AML-193 (cell line): ENCODE data around the gene PCDHA12.
"Not testable (repeated sequence)": the region's sequence is repeated elsewhere in the genome, so short reads cannot be mapped to it uniquely, and the experiment has no call there.

ENCODE experiments used
- DNase-seq, 2 experiments: peaks; one replicate each; lab custom pipeline; 2025; lab: John Stamatoyannopoulos, UW

The PCDHA12 gene

DNA sequence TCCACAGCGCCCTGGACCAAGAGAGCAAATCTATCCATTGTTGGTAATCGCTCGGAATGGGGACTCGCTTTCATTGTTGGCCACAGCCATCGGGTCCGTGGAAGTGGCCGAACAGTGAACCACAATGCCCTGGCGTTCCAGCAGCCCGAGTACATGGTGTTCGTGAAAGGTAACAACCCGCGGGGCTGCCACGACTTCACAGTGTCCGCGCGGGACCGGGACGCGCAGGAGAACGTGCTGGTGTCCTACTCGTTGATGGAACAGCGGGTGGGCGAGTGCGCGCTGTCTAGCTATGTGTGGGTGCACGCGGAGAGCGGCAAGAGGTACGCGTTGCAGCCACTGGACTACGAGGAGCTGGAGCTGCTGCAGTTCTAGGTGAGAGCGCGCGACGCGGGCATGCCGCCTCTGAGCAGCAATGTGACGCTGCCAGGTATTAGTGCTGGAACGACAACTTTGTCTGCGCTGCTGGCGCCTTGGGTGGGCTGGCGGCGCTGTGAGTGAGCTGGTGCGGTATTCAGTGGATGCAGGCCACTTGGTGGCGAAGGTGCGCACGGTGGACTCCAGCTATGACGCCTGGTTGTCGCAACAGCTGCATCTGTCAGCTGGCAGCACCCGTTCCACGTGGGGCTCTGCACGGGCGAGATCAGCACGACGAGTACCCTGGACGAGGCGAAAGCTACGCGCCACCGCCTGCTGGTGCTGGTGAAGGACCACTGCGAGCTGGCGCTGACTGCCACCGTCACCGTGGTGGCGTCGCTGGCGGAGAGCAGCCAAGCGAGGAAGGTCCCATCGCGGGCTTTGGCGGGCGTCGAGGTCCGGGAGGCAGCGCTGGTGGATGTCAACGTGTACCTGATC, 12.4 kb upstream of the PCDHA12 start:
- DNase-seq, result no peak

DNA sequence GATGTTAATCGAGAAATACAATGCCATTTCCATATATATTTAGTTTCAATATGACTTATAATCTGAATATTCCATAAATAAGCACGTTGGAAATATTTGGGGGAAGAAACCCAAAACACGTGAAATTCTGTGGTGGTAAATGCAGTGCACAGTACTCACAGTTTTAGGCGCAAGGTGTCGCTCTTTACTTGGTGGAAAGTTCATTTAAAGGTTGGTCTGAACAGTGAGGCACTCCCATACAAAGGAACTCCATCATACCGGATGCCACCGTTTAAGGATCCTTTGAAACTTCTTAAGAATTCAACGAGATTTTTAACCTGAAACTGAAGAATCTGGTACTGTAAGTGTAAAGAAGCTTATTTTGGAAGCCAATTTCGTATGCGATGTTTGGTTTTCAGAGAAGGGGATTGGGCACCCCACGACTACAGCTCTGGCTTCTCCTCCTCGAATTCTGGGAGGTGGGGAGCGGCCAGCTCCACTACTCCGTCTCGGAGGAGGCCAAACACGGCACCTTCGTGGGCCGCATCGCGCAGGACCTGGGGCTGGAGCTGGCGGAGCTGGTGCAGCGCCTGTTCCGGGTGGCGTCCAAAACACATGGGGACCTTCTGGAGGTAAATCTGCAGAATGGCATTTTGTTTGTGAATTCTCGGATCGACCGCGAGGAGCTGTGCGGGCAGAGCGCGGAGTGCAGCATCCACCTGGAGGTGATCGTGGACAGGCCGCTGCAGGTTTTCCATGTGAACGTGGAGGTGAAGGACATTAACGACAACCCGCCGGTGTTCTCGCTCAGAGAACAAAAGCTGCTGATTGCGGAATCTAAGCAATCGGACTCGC, 6.2 kb upstream of the PCDHA12 start, which contains the start of gene PCDHA11:
Gene PCDHA11 (plus strand): TSS at position 237 of the 834 bp plus-strand sequence. CDS start 147 bp downstream, at position 384.
- DNase-seq, result no peak

DNA sequence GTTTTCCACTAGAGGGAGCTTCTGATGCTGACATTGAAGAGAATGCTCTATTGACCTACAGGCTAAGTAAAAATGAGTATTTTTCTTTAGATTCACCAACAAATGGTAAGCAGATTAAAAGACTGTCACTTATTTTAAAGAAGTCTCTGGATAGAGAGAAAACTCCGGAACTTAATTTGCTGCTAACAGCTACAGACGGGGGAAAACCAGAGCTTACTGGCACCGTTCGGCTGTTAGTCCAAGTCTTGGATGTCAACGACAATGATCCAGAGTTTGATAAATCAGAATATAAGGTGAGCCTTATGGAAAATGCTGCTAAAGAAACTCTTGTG, 5.6 kb upstream of the PCDHA12 start:
- DNase-seq, result no peak

DNA sequence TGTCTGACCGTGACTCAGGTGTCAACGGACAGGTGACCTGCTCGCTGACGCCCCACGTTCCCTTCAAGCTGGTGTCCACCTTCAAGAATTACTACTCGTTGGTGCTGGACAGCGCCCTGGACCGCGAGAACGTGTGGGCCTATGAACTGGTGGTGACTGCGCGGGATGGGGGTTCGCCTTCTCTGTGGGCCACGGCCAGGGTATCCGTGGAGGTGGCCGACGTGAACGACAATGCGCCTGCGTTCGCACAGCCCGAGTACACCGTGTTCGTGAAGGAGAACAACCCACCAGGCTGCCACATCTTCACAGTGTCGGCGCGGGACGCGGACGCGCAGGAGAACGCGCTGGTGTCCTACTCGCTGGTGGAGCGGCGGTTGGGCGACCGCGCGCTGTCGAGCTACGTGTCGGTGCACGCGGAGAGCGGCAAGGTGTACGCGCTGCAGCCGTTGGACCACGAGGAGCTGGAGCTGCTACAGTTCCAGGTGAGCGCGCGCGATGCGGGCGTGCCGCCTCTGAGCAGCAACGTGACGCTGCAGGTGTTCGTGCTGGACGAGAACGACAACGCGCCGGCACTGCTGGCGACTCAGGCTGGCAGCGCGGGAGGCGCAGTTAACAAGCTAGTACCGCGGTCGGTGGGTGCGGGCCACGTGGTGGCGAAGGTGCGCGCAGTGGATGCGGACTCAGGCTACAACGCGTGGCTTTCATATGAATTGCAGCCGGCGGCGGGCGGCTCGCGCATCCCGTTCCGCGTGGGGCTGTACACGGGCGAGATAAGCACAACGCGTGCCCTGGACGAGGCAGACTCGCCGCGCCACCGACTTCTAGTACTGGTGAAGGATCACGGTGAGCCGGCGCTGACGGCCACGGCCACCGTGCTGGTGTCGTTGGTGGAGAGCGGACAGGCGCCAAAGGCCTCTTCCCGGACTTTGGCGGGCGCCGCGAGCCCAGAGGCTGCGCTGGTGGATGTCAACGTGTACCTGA, 4.6 kb upstream of the PCDHA12 start:
- no peak for DNase-seq

DNA sequence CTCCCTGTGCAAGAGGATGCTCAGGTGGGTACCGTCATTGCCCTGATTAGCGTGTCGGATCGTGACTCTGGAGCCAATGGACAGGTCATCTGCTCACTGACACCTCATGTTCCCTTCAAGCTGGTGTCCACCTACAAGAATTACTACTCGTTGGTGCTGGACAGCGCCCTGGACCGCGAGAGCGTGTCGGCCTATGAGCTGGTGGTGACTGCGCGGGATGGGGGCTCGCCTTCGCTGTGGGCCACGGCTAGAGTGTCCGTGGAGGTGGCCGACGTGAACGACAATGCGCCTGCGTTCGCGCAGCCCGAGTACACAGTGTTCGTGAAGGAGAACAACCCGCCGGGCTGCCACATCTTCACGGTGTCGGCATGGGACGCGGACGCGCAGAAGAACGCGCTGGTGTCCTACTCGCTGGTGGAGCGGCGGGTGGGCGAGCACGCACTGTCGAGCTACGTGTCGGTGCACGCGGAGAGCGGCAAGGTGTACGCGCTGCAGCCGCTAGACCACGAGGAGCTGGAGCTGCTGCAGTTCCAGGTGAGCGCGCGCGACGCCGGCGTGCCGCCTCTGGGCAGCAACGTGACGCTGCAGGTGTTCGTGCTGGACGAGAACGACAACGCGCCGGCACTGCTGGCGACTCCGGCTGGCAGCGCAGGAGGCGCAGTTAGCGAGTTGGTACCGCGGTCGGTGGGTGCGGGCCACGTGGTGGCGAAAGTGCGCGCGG, 1.6 kb downstream of the PCDHA12 start:
- not testable (repeated sequence) for DNase-seq

DNA sequence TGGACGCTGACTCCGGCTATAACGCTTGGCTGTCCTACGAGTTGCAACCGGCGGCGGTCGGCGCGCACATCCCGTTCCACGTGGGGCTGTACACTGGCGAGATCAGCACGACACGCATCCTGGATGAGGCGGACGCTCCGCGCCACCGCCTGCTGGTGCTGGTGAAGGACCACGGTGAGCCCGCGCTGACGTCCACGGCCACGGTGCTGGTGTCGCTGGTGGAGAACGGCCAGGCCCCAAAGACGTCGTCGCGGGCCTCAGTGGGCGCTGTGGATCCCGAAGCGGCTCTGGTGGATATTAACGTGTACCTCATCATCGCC, 2.1 kb downstream of the PCDHA12 start:
- no peak for DNase-seq

DNA sequence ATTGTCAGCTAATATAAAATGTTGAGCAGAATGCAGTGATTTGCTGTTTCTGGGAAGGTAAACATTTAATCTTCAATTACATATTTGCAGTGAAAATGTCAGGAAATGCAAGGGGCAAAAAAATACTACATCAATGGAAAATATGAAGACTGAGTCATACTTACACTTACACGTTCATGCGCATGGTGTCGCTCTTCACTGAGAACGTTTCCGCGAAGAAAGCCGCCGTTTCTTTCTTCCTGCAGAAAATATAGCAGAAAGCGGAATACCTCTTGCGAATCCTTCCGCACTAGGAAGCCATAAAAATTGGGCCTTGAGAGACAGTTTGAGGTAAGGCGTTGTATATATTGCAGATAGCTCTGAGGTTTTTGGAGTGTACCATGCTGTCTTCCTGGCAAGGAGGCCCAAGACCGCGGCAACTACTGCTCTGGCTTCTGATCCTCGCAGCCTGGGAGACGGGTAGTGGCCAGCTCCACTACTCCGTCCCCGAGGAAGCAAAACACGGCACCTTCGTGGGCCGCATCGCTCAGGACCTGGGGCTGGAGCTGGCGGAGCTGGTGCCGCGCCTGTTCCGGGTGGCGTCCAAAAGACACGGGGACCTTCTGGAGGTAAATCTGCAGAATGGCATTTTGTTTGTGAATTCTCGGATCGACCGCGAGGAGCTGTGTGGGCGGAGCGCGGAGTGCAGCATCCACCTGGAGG, 6.9 kb downstream of the PCDHA12 start, which contains the start of gene PCDHA13:
Gene PCDHA13 (plus strand): TSS at position 236 of the 702 bp plus-strand sequence. CDS start 145 bp downstream, at position 381.
- no peak for DNase-seq

DNA sequence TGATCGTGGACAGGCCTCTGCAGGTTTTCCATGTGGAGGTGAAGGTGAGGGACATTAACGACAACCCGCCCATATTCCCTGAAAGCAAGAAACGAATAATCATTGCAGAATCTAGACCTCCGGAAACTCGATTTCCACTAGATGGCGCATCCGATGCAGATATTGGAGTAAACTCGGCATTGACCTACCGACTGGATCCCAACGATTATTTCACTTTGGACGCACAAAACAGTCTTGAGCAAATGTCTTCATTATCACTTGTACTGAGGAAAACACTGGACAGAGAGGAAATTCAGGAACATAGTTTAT, 7.4 kb downstream of the PCDHA12 start:
- no peak for DNase-seq

DNA sequence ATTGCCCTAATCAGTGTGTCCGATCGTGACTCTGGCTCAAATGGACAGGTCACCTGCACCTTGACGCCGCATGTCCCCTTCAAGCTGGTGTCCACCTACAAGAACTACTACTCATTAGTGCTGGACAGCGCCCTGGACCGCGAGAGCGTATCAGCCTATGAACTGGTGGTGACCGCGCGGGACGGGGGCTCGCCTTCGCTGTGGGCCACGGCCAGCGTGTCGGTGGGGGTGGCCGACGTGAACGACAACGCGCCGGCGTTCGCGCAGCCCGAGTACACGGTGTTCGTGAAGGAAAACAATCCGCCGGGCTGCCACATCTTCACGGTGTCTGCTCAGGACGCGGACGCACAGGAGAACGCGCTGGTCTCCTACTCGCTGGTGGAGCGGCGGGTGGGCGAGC, 8.3 kb downstream of the PCDHA12 start:
- no peak for DNase-seq

DNA sequence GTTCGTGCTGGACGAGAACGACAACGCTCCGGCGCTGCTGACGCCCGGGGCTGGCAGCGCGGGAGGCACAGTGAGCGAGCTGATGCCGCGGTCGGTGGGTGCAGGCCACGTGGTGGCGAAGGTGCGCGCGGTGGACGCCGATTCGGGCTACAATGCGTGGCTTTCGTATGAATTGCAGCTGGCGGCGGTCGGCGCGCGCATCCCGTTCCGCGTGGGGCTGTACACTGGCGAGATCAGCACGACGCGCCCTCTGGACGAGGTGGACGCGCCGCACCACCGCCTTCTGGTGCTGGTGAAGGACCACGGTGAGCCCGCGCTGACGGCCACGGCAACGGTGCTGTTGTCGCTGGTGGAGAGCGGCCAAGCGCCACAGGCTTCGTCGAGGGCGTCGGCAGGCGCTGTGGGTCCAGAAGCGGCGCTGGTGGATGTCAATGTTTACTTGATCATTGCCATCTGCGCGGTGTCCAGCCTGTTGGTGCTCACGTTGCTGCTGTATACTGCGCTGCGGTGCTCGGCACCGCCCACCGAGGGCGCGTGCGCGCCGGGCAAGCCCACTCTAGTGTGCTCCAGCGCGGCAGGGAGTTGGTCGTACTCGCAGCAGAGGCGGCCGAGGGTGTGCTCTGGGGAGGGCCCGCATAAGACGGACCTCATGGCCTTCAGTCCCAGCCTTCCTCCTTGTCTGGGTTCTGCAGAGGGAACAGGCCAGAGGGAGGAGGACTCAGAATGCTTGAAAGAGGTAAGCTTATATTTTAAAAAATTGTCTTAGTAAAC, 9.0 kb downstream of the PCDHA12 start:
- DNase-seq, result no peak

DNA sequence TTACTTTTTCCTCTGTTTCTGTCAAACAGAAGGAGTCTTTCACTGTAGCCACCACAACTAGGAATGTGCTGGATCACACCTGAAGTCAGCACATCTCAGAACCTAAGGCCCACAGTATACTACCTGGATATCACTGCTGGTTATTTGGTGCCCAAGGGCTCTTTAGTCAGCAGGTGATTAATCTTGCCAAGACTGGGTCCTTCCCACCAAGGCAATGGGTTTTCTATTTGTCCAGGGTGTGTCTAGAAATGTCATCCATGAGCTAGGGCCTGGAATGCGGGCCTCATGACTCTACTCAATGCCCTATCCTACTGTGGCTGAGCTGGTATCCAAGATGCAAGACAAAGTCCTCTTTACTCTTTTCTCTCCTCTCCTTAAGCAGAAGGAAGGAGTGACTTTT, 41.2 kb downstream of the PCDHA12 start:
- no peak for DNase-seq

DNA sequence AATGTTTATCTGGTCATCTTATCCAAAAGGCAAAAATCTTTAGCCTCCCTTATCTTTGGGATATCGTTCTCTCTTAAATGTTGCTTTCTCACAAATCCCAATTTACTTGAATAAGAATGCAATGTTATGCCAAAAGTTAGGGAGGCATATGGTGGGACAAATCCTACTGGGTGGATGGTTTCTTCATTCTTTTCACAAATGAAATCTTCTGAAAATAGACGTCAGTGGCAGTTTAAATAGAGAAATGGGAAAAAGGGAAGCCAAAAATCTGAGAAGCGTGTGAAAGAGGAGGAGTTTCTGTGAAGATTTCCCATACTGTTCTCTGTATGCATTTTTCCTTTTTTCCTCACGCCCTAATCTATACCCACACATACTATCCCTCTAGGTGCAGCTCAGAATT, 48.5 kb downstream of the PCDHA12 start:
- DNase-seq, result no peak

DNA sequence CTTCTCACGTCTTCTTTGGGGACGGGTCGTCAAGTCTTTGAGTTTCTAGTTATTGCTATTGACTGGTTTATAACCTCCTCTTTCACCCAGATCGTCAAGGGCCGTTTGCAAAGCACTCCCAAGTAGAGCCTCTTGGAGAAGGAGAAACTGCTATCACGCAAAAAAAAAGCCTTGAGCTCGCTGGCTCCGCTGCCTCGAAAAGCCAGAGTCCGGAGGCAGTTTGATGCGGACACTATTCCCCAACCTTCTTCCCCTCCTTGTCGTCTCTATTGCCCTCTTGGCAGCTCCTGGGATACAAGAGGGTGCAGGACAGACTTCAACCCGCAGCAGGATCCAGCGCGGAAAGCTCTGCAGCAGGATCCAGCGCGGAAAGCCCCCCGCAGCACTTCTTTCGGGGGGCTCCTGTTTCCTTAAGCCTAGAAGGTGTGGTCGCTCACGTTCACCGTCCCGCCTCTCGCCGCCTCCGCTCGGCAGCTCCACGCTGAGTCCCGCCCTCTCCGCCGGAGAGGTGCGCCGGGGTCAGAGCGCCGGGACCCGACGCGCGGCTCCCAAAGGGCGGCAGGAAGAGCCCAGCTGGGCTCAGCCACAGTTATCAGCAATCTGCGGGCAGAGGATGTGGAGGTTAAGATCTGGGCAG, 50.8 kb downstream of the PCDHA12 start, which contains the start of gene PCDHAC1:
Gene PCDHAC1 (plus strand): TSS at position 494 of the 637 bp plus-strand sequence. CDS start 594 bp downstream, outside the sequence.
- no peak for DNase-seq

DNA sequence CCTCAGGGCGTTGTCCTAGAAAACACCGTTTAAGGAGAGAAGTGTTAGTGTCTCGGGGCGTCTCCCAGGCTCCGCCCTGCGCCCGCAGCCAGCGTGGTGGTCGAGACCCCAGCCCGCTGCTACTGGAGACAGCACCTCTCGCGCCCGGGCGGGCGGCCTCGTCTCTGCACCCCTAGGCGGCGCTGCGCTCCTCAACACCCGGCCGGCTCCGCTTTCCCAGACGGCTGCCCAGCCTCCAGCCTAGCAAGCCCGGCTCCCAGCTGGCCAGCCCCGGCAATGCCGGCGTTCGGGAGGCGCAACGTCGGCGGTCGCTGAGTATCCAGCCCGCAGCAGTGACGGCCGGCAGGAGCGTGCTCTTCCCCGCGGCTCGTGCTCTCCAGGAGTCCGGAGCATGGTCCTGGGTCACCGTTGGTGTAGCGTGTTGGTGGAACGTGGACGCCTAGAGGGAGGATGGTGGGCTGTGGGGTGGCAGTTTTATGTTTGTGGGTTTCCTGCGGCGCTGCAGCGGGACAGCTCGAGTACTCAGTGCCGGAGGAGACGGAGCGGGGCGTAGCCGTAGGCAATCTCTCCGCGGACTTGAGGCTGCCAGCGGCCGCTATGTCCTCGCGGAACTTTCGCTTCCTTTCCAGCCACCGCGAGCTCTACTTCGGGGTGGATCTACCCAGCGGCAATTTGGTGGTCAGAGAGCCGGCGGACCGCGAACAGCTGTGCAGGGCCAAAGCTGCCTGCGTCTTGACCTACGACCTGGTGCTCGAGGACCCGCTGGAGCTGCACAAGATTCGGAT, 51.5 kb downstream of the PCDHA12 start:
- no peak for DNase-seq

DNA sequence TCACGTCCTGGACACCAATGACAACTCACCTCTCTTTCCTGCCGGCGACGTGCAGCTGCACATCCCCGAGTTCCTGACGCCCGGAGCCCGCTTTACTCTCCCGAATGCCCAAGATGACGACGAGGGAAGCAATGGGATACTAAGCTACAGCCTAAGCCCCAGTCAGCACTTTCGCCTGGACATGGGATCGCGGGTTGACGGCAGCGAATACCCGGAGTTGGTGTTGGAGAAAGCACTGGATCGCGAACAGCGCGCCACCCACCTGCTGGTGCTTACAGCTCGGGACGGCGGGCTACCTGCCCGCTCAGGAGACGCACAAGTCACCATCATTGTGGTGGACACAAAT, 52.1 kb downstream of the PCDHA12 start:
- no peak for DNase-seq
